Measurements from ENCODE around the gene NCR2. TPM values are rescaled to one million over a fixed set of nuclear protein-coding genes. Genes with fewer than 3 reads are reported as not detected.
"Not testable (repeated sequence)": the region's sequence is repeated elsewhere in the genome, so short reads cannot be mapped to it uniquely, and the experiment has no call there.

Gene NCR2, protein sequence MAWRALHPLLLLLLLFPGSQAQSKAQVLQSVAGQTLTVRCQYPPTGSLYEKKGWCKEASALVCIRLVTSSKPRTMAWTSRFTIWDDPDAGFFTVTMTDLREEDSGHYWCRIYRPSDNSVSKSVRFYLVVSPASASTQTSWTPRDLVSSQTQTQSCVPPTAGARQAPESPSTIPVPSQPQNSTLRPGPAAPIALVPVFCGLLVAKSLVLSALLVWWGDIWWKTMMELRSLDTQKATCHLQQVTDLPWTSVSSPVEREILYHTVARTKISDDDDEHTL
- total RNA-seq: not detected
- total RNA-seq: 0 reads per million in 2 donors

DNA sequence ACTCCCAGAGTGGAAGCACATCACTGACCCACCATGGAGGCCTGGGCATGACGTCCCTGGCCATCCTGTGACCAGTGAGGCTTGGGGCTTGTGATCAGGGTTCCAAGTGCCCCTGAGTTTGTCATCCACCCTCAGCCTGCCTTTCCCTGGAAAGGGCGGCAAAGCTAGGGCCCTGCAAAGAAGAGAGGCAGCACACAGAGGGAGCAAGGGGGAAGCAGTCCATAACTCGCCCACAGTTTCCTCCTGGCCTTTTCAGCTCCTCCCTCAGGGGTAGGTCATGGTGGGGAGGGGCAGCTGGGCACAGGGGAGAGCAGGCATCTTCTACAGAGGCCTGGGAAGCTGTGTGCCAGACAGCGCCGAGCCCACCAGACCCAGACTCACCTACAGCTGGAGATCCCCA lies at the start of gene NCR2:
NCR2 (plus strand) TSS at position 313 of the 400 bp plus-strand sequence. CDS start 269 bp downstream, outside the sequence.
- peaks cover 21% of the 10 kb centered on the region for H3K4me1 Mint-ChIP-seq
- no peak within 1 kb of the TSS for H3K4me3 Mint-ChIP-seq
- H3K27ac Mint-ChIP-seq: peak within 1 kb of the TSS; percentile 86
- peaks cover 14% of the 10 kb centered on the region for H3K27me3 Mint-ChIP-seq
- no peaks in the 10 kb centered on the region for H3K9me3 ChIP-seq (ENCODE audit: control insufficient read depth, low read length, poor library complexity, severe bottlenecking)
- H3K36me3 Mint-ChIP-seq (ENCODE audit: low read depth): peaks cover 4% of the 10 kb centered on the region
- ATAC-seq (no peak), DNase-seq (no peak)

DNA sequence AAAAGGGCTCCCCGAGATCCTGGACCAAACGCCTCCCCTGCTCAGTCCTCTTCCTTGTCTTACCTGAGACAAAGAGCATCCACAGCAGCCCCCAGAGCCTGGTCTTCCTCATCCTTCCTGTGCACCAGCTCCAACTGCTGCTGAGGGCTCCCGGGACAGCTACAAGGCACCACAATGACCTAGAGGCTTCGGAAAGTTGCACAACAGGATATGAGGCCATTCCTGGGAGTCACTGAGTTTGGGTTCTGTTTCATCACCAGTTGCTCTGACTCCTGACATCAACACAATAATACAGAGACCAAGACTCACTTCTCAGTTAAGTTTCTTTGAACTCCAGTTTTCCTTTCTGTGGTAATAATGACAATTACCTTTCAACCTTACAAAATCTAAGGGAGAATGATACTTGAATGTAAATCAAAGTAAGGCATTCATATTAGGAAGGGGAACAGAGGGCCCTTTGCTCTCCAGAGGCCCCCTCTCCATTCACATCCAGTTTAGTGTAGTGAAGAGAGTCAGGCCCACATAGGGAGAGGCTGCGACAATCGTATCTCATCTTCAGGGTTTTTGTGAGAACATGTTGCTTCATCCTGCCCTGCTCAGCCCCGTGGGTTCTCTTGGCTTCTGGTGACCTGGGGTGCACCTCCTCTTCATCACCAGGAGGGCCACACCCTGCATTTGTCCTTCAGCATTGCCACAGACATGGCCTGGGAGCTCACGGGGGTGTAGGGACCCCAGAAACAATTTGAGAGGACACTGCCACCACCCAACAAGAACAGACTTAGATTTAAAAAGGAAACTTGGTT lies 48.7 kb upstream of the NCR2 start, which contains the start of gene TREM1:
TREM1 (minus strand) TSS at position 139 of the 803 bp plus-strand sequence; CDS start at position 112, 27 bp downstream.
- Mint-ChIP-seq H3K27me3 (peaks cover 36% of the 10 kb centered on the region), H3K4me1 (peaks cover 4% of the 10 kb centered on the region), H3K27ac (no peak within 1 kb of the TSS), H3K36me3 (ENCODE audit: low read depth) (no peaks in the 10 kb centered on the region), H3K4me3 (no peak within 1 kb of the TSS)
- no peak for DNase-seq
- no peaks in the 10 kb centered on the region for H3K9me3 ChIP-seq (ENCODE audit: control insufficient read depth, low read length, poor library complexity, severe bottlenecking)
- ATAC-seq: peak; percentile 14

DNA sequence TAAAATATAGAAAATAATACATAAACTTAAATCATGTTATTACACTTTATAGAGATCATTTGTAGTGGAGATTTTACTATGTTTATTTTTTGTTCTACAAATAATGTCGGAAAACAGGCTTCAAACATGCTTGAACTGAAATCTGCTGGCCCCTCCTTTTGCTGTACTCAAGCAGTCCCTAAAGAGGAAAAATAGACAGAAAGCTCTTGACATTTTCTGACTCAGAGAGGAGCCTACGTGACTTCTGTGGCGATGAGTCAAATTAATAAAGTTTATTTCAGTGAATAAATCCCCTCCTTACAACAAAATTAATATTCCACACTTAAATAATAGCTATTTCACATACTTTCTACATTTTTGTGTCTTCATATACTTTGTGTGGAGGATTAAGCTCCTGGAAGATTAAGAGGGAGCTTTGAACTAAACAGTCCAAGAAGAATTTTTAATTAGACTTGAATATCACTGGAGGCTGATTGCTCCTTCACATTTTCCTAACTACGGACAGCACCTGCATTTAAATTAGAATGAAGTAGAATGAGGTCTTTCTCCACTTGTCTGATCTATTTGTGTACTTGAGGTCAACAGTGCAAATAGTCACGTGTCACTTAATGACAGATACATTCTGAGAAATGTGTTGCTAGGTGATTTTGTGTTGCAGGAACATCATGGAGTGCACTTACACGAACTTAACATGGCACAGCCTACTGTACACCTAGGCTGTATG lies 47.2 kb upstream of the NCR2 start:
- Mint-ChIP-seq H3K27me3 (peaks cover 42% of the 10 kb centered on the region), H3K27ac (no peak overlapping the region), H3K36me3 (ENCODE audit: low read depth) (no peaks in the 10 kb centered on the region), H3K4me1 (peaks cover 4% of the 10 kb centered on the region), H3K4me3 (no peak overlapping the region)
- DNase-seq (no peak), ATAC-seq (no peak)
- H3K9me3 ChIP-seq (ENCODE audit: control insufficient read depth, low read length, poor library complexity, severe bottlenecking): no peaks in the 10 kb centered on the region

DNA sequence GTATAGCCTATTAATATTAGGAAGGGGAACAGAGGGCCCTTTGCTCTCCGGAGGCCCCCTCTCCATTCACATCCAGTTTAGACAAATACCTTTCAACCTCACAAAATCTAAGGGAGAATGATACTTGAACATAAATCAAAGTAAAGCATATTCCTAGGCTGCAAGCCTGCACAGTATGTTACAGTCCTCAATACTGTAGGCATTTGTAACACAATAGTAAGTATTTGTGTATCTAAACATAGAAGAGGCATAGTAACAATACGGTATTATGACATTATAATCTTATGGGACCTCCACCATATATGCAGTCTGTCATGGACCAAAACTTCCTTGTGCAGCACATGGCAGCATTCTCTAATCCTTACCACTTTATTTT lies 46.7 kb upstream of the NCR2 start:
- Mint-ChIP-seq H3K4me3 (no peak overlapping the region), H3K27me3 (peaks cover 42% of the 10 kb centered on the region), H3K27ac (no peak overlapping the region), H3K36me3 (ENCODE audit: low read depth) (no peaks in the 10 kb centered on the region), H3K4me1 (peaks cover 4% of the 10 kb centered on the region)
- no peak for DNase-seq
- no peaks in the 10 kb centered on the region for H3K9me3 ChIP-seq (ENCODE audit: control insufficient read depth, low read length, poor library complexity, severe bottlenecking)
- ATAC-seq: no peak

DNA sequence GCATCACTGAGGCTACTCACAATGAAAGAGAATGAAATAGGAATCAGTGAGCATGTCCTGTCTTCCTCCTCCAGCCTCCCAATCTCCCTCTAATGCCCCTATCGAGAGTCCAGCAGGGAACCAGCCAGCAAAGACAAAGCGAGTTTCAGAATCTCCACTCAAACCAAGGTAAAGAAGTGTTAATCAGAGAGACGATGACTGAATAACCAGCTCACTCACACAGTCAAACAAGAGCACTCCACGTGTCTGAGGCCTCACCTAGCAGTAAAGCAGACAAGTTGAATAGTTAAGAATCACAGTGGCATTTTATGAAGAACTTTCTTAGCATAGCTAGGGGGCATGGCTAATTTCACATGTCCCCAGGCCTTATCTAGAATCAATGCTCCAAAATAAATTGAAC lies 45.6 kb upstream of the NCR2 start:
- H3K9me3 ChIP-seq (ENCODE audit: control insufficient read depth, low read length, poor library complexity, severe bottlenecking): no peaks in the 10 kb centered on the region
- Mint-ChIP-seq H3K4me3 (no peak overlapping the region), H3K4me1 (peaks cover 4% of the 10 kb centered on the region), H3K36me3 (ENCODE audit: low read depth) (no peaks in the 10 kb centered on the region), H3K27me3 (peaks cover 37% of the 10 kb centered on the region), H3K27ac (no peak overlapping the region)
- no peak for ATAC-seq
- DNase-seq: no peak

DNA sequence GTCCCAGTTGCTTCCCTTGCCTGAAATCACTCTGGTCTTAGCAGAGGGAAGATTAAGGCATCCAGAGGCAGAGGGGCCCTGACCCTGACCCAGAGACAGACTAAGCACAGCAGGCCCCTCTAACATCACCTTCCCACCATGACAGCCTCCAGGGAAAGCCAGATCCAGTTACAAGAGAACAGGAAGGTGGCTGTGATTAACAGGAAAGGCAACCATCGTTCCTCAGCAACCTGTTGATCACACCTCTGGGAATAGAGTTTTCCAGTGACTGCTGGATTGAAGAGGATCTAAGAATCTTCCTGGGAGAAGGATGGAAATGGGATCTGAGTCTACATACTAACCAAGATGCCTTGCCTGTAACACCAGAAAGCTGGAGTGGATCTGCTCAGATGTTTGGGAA lies 43.7 kb upstream of the NCR2 start:
- Mint-ChIP-seq H3K27ac (no peak overlapping the region), H3K4me1 (peaks cover 2% of the 10 kb centered on the region), H3K27me3 (peaks cover 24% of the 10 kb centered on the region), H3K36me3 (ENCODE audit: low read depth) (no peaks in the 10 kb centered on the region), H3K4me3 (no peak overlapping the region)
- H3K9me3 ChIP-seq (ENCODE audit: control insufficient read depth, low read length, poor library complexity, severe bottlenecking): no peaks in the 10 kb centered on the region
- DNase-seq (no peak), ATAC-seq (no peak)

DNA sequence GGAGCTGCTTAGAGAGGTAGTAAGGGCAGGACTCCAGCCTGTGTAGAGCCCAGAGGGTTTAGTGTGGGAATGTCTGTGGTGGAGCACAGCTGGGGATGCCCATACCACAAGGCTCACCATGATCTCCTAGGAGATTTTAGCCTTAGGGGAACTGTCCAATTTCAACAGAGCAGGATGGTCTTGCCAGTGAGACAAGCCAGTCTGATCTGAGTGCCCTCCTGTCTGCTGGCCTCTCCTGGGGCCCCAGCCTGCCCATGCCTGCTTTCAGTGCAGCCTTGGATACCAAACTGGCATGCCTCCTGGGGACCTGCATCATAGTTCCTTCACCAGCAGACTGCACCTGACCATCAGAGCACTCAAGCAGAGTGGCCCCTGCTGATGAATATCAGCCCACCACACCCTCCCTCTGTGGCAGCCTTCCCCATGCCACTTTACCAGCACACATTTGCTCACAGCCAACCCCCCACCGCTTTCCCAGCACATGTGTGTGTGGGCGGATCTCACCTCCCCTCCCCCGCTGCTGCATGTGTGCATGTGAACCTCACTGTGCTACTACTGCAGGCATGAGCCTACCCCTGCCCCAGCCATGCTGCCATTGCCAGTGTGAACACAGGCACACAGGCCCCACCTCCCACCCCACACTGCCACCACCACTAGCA lies 41.1 kb upstream of the NCR2 start:
- peaks cover 12% of the 10 kb centered on the region for H3K4me1 Mint-ChIP-seq
- H3K9me3 ChIP-seq (ENCODE audit: control insufficient read depth, low read length, poor library complexity, severe bottlenecking): no peaks in the 10 kb centered on the region
- ATAC-seq (no peak), DNase-seq (no peak)
- no peaks in the 10 kb centered on the region for H3K36me3 Mint-ChIP-seq (ENCODE audit: low read depth)
- H3K4me3 Mint-ChIP-seq: no peak overlapping the region
- no peak overlapping the region for H3K27ac Mint-ChIP-seq
- peaks cover 17% of the 10 kb centered on the region for H3K27me3 Mint-ChIP-seq

DNA sequence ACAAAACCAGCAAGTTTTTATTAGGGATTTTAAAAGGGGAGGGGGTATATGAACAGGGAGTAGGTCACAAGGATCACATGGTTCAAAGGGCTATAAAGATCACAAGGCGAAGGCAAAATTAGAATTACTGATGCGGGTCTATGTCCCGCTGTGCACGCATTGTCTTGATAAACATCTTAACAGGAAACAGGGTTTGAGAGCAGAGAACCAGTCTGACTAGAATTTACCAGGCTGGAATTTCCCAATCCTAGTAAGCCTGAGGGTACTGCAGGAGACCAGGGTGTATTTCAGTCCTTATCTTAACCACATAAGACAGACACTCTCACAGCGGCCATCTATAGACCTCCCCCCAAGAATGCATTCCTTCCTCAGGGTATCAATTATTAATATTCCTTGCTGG lies 38.2 kb upstream of the NCR2 start:
- H3K9me3 ChIP-seq (ENCODE audit: control insufficient read depth, low read length, poor library complexity, severe bottlenecking); H3K36me3 Mint-ChIP-seq (ENCODE audit: low read depth); H3K4me3 Mint-ChIP-seq; H3K27me3 Mint-ChIP-seq; ATAC-seq; DNase-seq; H3K27ac Mint-ChIP-seq: not testable (repeated sequence)
- H3K4me1 Mint-ChIP-seq: peaks cover 13% of the 10 kb centered on the region

DNA sequence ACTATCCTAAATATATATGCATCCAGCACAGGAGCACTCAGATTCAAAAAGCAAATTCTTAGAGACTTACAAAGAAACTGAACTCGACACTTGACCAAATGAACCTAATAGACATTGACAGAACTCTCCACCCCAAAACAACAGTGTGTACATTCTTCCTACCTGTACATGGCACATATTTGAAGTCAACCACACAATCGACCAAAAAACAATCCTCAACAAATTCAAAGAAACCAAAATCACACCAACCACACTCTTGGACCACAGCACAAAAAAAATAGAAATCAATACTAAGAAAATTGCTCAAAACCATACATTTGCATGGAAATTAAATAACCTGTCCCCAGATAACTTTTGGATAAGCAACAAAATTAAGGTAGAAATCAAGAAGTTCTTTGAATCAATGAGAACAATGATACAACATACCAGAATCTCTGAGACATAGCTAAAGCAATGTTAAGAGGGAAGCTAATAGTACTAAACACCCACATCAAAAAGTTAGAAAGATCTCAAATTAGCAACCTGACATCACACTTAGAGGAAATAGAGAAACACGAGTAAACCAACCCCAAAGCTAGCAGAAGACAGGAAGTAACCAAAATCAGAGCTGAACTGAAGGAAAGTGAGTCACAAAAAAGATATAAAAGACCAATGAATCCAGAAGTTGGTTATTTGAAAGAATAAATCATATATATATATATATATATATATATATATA lies 36.5 kb upstream of the NCR2 start:
- Mint-ChIP-seq H3K4me1 (peaks cover 13% of the 10 kb centered on the region), H3K27ac (no peak overlapping the region)

DNA sequence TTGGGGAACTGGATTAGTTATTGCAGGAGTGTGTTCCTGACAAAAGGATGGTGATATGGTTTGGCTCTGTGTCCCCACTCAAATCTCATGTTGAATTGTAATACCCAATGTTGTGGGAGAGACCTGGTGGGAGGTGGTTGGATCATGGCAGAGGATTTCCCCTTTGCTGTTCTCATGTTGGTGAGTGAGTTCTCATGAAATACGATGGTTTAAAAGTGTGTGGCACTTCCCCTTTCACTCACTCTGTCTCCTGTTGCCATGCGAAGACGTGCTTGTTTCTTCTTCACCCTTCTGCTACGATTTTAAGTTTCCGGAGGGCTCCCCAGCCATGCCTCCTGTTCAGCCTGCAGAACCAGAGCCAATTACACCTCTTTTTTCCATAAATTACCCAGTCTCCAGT lies 32.8 kb upstream of the NCR2 start:
- H3K27ac Mint-ChIP-seq: no peak overlapping the region
- ATAC-seq: no peak
- no peak for DNase-seq

More for the DNA sequence above, 36.5 kb upstream of the NCR2 start:
- H3K9me3 ChIP-seq (ENCODE audit: control insufficient read depth, low read length, poor library complexity, severe bottlenecking): no peaks in the 10 kb centered on the region
- Mint-ChIP-seq H3K4me3 (peak overlapping the region; percentile 1), H3K36me3 (ENCODE audit: low read depth) (no peaks in the 10 kb centered on the region), H3K27me3 (no peaks in the 10 kb centered on the region)
- DNase-seq (no peak), ATAC-seq (peak; percentile 94)

DNA sequence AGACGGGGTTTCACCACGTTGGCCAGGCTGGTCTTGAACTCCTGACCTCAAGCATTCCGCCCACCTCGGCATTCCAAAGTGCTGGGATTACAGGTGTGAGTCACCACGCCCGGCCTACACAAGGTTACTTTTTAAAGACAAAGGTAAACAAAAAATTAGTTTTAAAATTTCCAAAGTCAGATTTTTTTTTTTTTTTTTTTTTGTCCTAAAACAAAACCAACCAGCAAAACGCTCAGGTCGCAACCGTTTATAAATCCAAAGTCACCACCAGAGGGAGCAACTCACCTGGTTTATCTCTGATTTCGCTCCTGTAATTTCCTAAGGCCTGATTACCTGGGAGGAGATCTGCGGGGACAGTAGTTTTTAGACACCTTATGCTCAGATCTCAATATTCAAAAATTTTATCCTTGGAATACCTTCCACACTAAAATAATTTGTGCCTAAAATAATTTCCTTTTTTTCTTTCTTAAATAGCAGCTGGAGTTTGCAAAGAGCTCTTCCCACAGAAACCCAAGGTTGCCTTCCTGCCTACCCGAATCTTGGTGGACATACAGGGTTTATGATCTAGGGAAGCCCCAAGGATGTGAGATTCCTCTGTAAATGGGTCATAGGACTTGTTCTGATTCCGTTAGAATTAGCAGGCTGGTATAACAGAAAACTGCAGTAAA lies 29.1 kb upstream of the NCR2 start:
- Mint-ChIP-seq H3K4me1 (peaks cover 4% of the 10 kb centered on the region), H3K36me3 (ENCODE audit: low read depth) (no peaks in the 10 kb centered on the region), H3K27ac (no peak overlapping the region), H3K27me3 (peaks cover 40% of the 10 kb centered on the region), H3K4me3 (no peak overlapping the region)
- ATAC-seq (peak; percentile 41), DNase-seq (no peak)
- H3K9me3 ChIP-seq (ENCODE audit: control insufficient read depth, low read length, poor library complexity, severe bottlenecking): no peaks in the 10 kb centered on the region

More for the DNA sequence above, 32.8 kb upstream of the NCR2 start:
- H3K27me3 Mint-ChIP-seq: peaks cover 18% of the 10 kb centered on the region
- H3K36me3 Mint-ChIP-seq (ENCODE audit: low read depth): no peaks in the 10 kb centered on the region
- H3K4me1 Mint-ChIP-seq: peaks cover 14% of the 10 kb centered on the region
- H3K9me3 ChIP-seq (ENCODE audit: control insufficient read depth, low read length, poor library complexity, severe bottlenecking): no peaks in the 10 kb centered on the region
- H3K4me3 Mint-ChIP-seq: no peak overlapping the region

DNA sequence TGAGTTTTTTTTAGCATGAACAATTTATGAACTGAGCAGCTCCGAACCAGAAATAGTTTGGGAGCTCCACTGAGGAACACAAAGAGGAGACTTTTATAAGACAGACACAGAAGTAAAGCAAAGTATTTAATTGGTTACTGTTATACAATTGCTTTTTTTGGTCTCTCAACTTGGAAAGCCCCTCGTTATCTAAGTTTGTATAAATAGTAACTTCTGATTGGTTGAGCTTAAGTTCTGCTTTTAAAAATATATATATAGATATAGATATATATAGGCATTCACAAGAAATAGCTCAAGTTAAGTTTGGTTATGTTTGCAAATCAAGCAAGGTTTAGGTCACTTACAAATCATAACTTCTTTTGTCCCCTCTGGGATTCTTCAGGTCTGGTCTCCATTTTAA lies 20.2 kb upstream of the NCR2 start:
- H3K27ac Mint-ChIP-seq: no peak overlapping the region
- no peak for ATAC-seq
- DNase-seq: no peak
- H3K36me3 Mint-ChIP-seq (ENCODE audit: low read depth): peaks cover 4% of the 10 kb centered on the region
- H3K27me3 Mint-ChIP-seq: peaks cover 50% of the 10 kb centered on the region
- H3K4me3 Mint-ChIP-seq: no peak overlapping the region
- no peaks in the 10 kb centered on the region for H3K9me3 ChIP-seq (ENCODE audit: control insufficient read depth, low read length, poor library complexity, severe bottlenecking)
- H3K4me1 Mint-ChIP-seq: peaks cover 13% of the 10 kb centered on the region
